ENCODE data around the gene ARFGEF3.
A peak's percentile ranks its signal among the peaks of the same experiment; 100 is the strongest.
"Not testable (repeated sequence)": the region's sequence is repeated elsewhere in the genome, so short reads cannot be mapped to it uniquely, and the experiment has no call there.

ARFGEF3 gene

DNA sequence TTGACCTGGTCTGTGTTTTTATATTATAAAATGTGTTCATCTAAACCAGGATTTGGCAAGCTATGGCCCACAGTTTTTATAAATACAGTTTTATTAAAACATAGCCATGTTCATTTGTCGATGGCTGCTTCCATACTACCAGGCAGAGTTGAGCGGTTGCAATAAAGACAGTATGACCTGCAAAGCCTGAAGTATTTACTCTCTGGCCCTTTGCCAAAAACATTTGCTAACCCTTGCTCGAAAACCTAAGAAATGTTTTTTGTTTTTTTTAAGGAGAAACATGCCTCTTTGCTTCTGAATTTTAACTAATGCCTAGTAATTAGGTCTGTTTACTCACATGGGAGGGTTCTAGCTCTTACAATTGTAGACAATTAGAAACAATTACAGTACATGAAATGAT is 148.6 kb downstream of the ARFGEF3 start:
- no peak for DNase-seq

DNA sequence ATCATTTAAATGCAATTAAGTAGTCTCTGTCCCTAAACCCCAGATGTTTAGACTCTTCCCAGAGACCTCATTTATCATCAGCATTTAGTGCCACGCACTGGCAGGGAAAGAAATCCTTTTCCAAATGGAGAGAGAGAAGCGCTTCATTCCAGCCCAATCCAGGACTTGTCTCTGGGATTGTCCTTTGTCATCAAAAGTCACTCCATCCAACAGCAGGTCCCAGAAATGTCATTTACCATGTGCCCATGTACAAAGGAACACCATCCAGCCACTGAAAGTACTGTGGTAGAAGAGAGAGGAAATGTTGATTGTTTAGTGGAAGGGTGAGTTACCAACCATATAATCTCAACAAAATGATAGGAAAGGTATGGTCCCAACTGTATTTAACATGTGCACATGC is 149.1 kb downstream of the ARFGEF3 start:
- DNase-seq: no peak

DNA sequence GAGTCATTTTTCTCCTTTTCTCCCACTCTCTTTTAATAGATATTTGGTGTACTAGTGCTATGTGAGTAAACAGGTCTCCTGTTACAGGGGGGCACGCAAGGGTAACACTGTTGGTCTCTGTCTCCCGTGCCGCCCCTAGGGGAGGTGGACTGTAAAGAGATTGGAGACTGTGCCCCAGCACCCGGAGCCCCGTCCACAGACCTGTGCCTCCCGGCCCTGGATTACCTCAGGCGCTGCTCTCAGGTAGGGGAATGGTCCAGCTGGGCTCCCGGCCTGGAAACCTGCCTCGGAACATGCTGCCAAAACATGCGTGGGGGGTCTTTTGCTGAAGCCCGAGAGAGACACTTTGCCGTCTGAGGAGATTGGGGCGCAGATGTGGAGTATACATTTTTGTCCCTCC is 149.5 kb downstream of the ARFGEF3 start:
- DNase-seq: no peak

DNA sequence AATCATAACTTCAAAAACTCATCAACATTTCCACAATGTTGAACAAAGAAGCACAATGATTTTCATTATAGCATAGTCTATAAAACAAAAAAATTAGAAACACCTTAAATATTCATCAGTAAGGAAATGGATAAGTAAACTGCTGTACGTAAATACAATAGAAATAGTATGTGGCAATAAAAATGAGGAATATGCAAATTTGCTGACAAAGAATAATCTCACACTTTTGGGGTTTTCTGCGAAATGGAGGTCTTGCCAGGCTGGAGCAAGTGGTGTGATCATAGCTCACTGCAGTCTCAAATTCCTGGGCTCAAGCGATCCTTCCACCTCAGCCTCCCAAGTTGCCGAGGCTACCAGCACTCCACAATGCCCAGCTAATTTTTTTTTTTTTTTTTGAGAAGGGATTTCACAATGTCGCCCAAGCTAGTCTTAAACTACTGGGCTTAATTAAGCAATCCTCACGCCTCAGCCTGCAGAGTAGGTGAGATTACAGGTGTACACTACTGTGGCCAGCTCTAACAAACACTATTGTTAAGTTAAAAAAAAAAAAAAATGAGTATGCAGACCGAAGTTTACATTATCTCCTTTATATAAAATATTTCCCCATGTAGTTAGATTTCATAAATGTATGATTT is 157.1 kb downstream of the ARFGEF3 start:
- DNase-seq: no peak

DNA sequence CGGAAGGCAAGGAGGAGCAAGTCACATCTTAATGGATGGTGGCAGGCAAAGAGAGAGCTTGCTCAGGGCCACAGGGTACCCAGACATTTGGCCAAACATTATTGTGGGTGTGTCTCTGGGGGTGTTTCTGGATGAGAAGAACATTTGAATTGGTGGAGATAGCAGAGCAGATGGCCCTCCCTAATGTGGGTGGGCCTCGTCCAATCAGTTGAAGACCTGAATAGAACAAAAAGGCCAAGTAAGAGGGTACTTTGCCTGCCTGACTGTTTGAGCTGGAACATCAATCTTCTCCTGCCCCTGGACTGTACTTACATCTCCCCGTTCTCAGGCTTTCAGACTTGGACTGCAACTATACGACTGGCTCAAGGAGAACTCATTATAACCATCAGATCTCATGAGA is 160.2 kb downstream of the ARFGEF3 start:
- DNase-seq: no peak

DNA sequence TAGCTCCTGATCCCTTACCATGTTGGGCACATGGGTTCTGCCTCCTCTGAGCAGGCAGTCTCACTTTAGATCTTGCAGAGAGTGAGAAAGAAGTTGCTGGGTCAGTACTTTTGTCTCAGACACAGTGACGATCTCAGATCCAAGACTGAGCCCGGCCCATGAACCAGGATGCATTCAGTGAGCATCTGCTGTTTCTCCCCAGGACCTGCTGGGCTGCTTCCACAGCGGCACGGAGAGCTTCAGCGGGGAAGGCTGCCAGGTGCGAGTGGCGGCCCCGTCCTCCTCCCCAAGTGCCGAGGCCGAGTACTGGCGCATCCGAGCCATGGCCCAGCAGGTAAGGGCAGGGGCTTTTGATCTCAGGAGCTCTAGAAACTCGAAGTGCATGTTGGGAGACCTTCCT is 162.1 kb downstream of the ARFGEF3 start:
- DNase-seq: no peak

DNA sequence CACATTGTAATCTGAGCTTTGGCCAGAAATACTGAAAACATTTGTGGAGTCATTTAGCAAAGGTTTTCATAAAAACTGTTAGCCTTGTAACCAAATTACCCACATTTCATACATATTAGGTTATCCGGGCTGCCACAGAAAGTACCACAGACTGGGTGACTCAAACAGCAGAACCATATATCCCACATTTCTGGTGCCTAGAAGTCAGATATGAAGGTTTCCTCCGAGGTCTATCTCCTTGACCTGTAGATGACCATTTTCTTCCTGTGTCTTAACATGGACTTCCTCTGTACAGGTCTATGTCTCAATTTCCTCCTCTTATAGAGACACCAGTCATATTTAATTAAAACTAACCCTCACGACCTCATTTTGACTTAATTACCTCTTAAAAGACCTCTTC is 166.5 kb downstream of the ARFGEF3 start:
- DNase-seq: no peak

DNA sequence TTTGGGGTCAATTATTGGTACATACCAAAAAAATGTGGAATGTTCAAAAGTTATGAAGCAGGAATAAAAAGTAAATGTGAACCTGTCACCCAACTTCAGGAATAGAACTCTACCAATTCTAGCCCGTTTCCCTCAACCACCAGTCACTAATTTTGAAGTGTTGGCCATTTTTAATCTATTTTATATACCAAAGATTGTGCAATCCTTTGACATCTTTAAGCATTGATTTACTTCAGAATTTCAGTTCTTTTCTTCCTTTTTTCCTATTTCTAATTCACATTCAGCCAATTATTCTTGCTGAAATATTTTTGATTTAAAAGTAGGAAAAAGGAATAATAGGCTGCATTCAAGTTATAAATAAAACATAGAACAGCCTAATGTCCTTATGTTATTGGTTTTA is 169.0 kb downstream of the ARFGEF3 start:
- DNase-seq: no peak

DNA sequence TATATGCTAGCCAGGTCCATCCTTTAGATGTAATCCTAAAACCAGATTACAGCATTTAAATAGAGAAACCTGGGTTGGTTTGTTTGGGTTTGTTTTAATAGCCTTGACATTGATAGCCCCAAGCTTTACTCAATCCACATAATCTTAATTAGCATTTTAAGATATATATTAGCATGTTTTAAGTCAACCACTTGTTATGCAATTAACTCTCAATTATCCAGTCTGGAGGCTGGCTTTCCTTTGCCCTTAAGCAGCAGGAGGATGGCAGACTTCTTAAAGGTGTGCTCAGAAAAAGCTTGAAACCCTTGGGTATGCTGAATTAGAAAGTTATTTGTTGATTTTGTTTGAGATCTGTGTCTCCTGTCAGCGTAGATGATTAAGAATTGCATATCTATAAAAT is 169.7 kb downstream of the ARFGEF3 start:
- no peak for DNase-seq

DNA sequence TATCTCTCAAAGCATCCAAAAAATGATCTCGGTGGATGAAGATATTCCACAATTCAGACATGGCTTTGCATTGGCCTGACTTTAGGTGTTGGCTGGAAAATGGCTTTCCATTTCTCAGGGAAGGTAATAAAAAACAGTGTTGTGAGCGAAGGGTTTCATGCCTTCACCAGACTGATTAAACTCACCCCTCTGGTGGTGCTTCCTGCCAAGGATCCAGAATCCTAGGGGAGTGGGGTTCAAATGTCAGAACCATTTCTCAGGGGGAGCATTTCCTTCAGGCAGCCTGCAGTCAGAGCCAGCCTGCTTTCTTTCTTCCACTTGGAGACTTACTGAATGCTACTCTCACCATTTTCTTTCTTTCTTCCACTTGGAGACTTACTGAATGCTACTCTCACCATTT is 170.2 kb downstream of the ARFGEF3 start:
- DNase-seq: no peak

DNA sequence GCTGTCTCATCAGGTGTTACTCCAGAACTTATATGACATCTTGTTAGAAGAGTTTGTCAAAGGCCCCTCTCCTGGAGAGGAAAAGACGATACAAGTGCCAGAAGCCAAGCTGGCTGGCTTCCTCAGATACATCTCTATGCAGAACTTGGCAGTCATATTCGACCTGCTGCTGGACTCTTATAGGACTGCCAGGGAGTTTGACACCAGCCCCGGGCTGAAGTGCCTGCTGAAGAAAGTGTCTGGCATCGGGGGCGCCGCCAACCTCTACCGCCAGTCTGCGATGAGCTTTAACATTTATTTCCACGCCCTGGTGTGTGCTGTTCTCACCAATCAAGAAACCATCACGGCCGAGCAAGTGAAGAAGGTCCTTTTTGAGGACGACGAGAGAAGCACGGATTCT is 172.3 kb downstream of the ARFGEF3 start:
- no peak for DNase-seq

DNA sequence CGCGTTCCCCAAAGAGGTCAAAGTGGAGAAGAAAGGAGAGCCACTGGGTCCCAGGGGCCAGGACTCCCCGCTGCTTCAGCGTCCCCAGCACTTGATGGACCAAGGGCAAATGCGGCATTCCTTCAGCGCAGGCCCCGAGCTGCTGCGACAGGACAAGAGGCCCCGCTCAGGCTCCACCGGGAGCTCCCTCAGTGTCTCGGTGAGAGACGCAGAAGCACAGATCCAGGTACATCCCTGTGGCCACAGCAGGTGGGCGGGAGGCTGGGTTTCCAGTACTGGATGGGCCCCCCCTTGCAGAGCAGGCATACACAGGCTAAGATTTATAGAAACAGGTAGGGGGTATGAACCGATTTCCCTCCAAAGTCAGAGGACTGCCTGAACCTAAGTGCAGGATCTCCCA is 173.2 kb downstream of the ARFGEF3 start:
- DNase-seq: no peak

DNA sequence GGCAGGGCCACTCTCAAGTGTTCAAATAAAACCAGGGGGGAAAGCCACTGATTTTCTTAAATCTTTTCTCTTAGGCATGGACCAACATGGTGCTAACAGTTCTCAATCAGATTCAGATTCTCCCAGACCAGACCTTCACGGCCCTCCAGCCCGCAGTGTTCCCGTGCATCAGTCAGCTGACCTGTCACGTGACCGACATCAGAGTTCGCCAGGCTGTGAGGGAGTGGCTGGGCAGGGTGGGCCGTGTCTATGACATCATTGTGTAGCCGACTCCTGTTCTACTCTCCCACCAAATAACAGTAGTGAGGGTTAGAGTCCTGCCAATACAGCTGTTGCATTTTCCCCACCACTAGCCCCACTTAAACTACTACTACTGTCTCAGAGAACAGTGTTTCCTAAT is 174.5 kb downstream of the ARFGEF3 start:
- DNase-seq: no peak

DNA sequence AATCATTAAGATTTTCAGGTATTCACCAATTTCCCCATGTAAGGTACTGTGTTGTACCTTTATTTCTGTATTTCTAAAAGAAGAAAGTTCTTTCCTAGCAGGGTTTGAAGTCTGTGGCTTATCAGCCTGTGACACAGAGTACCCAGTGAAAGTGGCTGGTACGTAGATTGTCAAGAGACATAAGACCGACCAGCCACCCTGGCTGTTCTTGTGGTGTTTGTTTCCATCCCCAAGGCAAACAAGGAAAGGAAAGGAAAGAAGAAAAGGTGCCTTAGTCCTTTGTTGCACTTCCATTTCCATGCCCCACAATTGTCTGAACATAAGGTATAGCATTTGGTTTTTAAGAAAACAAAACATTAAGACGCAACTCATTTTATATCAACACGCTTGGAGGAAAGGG is 175.3 kb downstream of the ARFGEF3 start:
- no peak for DNase-seq

DNA sequence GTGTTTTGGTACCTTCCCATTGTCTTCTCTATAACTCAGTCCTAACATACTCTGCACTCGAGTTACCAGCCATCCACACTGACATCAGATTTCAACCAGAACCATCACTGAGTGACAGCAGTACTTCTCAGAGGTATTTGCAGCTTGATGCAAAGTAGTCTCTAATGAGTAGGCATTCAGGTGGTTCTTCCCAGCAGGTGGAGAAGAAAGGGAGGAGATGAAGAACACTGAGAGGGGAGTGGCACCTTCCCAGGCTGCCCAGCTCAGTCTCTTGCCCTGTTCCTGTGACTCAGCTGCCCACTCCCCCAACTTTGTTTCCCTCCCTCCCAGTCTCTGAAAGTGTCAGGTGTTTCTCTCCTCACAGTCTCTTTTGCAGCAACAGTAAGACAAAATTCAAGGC is 177.3 kb downstream of the ARFGEF3 start:
- DNase-seq: peak; percentile 52 to 70

DNA sequence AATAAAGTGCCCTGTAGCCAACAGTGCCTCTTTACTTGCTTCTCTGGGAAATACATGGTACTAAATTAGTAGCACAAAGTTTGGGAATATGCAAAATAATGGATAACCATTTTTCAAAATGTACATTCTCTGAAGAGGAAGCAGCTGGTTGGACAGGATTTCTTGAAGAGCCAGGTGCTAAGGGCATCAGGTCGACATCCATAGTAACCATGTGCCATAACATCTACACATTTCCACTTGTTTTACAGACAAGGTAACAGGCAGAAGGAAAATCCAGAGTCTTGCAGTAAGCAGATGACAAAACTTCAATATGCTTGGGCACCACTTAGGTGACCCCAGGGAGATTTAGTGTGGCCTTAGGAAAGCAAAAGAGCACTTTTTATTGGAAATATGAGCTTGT is 179.4 kb downstream of the ARFGEF3 start:
- DNase-seq: no peak

DNA sequence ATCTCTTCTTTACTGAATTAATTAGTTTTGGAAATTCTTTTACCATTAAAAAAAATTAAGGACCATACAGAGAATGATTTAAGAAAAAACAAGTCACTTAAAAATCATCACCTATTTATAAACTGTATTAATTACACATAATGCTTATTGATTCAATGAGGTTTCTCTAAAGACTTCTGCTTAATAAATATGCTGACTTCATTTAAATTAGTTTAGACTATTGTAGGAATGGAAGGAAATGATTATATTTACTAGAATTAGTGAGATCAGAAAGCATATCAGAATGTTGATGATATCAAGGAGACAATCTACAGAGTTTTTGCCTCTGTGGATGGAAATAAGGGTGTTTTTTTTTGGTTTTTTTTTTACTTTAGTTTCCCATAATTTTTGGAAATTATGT is 181.4 kb downstream of the ARFGEF3 start:
- DNase-seq: no peak

DNA sequence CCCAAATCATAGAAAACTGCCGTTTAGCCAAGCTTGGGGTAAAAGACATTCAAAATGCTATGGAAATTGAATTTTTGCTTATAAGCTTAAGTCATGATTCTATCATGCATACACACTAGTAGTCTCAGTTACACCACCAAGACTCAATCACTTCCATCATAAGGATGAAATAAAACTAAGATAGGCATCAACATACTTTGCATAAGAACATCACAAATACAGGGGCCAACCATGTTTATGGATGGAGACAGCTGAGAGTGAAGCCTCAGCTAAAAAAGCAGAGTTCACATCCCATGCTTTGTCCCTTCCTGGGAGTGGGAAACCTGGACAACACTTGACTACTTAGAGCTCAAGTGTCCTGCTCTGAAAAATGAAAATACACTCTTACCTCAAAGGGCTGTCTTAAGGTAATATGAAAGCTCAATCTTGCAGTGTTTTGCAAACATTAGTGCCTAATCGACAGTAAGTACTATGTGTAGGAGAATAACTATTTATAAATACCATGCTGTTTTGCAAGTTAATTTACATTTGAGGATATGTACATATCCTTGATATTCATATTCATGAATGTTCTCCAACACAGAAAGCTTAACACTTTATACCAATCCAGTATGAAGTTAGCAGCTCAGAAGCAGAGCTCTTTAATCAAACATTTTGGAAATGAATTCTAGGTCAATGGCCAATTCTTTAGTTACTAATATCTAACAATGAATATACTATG is 184.0 kb downstream of the ARFGEF3 start:
- DNase-seq: peak; percentile 56 to 64

DNA sequence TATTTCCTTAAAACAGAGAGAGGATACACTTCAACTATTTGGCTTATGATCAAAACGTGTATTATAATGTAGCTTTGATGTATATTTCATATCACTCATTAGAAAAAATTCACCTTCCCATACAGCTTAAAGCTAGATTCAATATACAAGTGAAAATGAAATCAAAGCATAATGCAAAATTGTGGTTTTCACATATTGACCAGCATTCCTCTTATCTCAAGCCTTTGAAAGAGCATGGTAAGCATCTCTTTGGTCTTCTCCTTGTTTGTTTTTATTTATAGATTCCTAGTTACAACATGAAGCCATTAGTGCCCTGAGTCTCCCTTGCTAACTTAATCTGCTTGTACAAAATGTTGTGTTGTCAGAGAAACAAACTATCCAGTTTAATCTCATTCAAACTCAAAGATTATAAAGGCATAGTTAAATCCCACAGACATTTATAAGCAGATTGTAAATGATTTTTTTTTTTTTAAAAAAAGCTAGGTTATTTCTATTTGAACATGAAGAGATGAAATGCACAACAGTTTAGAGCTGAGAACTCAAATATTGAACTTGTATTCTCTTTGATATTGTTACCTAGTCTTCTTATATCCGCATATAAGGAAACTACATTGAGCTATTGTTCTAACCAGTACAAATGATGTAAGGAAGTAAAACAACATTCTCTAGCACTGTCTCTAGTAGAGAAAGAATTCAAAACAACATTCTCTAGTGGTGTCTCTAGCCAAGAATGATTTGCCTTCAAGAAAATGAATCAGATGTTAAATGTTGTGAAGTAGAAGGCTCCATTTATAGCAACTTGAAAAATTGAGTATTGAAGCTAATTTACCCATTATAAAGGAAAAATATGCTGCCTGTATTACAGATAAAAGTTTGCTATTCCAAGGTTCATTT is 184.8 kb downstream of the ARFGEF3 start:
- no peak for DNase-seq

DNA sequence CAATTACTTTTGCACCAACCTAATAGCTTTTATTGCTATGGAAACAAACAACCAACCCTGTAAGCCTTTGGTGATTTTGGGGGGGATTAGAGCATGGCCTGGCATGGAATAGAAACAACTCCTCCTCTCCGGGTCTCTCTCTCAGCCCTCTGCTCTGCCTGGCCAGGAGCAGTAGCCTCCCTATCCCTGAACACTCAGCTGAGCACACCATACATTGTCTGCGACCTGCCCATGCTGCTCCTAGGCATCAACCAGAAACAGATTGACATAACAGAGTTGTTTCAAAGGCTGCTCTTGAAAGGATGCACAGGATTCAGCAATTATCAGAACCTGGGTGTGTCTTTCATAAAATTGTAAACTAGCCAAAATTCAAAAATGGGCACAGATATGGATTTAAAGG is 186.1 kb downstream of the ARFGEF3 start:
- no peak for DNase-seq

DNA sequence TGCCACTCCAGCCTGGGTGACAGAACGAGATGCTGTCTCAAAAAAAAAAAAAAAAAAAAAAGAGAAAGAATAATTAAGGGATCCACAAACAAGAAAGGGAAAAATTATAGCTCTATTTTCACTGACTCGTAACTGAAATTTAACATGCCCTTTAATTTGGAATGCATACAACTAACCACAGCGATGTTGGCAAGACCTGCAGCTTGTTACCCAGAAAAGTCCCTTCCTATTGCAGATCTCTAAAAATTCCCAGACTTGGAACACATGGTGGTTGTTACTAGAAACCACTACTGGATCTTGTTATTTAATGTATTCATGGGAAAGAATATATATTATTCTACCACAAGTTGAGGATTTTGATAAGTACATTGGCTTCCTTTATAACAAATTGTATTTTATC is 188.2 kb downstream of the ARFGEF3 start:
- no peak for DNase-seq

DNA sequence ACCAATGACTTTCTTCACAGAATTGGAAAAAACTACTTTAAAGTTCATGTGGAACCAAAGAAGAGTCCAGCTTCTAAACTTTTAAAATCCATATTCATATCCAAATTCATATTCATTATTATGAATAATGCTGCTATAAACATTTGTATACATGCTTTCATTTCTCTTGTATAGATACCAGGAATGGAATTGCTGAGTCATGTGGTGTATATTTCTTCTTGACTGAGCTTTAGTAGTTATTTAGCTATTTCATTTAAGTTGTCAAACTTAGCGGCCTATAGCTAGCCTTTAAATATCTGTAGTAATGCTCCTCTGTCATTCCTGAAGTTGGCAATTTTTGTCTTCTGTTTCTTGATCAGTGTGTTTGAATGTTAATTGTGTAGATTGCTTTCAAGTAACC is 196.2 kb downstream of the ARFGEF3 start:
- DNase-seq: no peak

DNA sequence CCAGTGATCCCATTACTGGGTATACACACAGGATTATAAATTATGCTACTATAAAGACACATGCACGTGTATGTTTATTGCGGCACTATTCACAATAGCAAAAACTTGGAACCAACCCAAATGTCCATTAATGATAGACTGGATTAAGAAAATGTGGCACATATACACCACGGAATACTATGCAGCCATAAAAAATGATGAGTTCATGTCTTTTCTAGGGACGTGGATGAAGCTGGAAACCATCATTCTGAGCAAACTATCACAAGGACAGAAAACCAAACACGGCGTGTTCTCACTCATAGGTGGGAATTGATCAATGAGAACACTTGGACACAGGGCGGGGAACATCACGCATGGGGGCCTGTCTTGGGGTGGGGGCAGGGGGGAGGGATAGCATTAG is 206.9 kb downstream of the ARFGEF3 start:
- DNase-seq: not testable (repeated sequence)

All from NCI-H526 (cell line).